Measurements from ENCODE around the gene EYS. TPM values are rescaled to one million over a fixed set of nuclear protein-coding genes. Genes with fewer than 3 reads are reported as not detected.
"Not testable (repeated sequence)": the region's sequence is repeated elsewhere in the genome, so short reads cannot be mapped to it uniquely, and the experiment has no call there.

The EYS gene
- total RNA-seq, 1 donor from 2014 or later, result 1.0 TPM

GRCh38 chr6:64589961-64590360, 1117.1 kb downstream of the EYS start:
- no peak for DNase-seq

DNA sequence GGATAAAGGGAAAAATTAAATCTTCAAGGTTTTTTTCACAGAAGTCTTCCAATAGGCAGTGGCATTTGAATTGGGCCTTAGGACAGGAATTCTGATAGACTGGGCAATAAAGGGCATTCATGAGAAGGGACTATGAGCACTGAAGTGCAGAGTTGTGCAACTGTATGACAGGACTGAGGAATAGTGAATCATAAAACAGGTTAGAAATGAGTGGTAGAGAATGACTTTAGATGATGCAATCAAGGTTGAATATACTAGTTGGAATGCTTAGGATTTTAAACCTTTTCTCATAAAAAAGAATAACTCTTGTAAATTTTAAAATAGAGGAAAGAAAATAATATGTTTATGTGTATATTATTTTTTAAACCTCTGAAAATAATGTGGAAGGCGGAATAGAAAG, 1126.7 kb downstream of the EYS start:
- no peak for DNase-seq

DNA sequence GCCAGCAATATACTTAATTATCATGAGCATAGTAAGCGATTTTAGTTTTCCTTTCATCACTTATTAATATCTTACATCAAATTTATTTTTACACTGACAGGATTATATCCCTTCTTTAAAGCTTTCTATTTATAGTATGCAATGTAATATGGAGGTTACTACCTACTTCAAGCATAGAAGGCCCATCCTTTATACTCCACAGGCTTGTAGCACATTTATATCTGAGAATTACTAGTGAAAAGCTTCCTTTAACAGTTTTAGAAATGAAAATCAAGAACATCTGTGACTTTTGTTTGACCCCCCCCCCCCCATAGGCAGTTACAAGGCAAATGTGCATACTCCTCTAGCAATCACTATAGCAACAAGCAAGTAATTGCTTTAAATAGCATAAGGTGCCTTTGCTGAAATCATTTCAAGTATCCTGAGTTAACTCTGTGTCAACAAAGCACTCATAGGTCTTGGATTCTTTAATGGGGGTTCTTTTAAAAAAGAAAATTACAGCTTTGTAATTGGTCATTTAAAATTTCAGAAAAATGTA, 1153.7 kb downstream of the EYS start:
- DNase-seq, result peak; percentile 12

DNA sequence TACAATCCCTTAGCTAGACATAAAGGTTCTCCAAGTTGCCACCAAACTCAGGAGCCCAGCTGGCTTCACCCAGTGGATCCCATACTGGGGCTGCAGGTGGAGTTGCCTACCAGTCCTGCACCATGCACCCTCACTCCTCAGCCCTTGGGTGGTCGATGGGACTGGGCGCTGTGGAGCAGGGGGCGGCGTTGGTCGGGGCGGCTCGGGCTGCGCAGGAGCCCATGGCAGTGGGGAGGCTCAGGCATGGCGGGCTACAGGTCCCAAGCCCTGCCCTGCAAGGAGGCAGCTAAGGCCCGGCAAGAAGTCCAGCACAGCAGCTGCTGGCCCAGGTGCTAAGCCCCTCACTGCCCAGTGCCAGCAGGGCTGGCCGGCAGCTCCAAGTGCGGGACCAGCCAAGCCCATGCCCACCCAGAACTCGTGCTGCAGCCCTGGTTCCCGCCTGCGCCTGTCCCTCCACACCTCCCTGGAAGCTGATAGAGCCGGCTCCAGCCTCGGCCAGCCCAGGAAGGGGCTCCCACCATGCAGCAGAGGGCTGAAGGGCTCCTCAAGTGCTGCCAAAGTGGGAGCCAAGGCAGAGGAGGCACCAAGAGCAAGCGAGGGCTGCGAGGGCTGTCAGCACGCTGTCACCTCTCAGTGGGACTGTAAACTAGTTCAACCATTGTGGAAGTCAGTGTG, 1159.3 kb downstream of the EYS start:
- DNase-seq, result no peak

GRCh38 chr6:64539917-64540316, 1167.1 kb downstream of the EYS start:
- DNase-seq, result peak; percentile 11

- DNase-seq, result no peak
These were observed 1168.3 kb downstream of the EYS start for GRCh38 chr6:64538722-64539121.

DNA sequence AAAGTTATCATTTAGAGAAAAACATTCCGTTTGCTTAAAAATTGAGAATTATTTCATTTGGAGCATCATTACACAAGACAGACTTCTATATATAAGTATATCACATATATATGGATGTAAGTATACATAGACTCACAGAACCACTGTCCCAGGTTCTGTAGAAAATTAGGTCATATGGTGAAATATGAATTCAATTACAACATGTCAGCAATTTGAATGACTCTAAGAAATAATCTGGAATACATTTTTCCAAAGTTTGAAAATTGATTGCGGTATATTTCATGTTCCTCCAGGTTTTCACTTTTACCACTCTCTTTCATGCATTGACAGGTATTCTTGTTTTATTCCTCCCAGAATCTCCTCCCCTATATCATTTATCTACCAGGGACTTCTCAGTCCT, 1179.1 kb downstream of the EYS start:
- no peak for DNase-seq

- DNase-seq, result no peak
These were observed 1184.2 kb downstream of the EYS start for GRCh38 chr6:64522859-64523258.

DNA sequence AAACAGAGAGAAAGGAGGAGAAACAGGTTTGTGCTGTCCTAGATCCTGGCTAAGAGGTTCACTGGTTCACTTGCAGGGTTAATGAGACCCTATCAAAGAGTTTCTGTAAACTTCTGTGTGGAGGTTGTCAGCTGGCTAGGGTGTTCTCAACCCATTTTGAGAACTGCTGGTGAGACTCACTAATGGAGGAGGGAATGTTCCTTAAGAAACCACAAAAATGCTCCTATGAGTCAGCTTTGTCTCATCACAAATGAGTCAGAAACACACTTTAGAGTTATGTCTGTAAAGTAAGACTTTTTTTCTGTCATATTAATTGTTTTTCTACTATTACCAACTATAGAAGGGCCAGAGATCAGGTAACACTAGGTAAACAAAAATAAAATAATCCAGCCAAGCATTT, 1187.0 kb downstream of the EYS start:
- DNase-seq, result no peak

DNA sequence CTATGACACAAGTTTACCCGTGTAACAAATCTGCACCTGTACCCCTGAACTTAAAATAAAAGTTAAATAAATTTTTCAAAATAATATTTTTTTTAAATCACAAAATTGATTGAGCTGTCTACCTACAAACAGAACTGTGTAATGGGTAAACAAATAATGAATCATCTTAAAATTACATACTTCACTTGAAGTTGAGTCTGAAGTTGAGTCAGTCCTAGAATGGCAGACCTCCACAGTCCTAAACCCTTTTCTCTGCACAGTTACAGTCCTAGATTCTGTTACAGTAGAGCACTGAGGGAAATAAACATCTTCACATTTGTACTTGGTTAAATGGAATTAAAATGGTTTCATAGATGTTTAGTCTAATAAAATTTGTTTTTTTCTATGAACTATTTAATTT, 1190.6 kb downstream of the EYS start:
- no peak for DNase-seq

DNA sequence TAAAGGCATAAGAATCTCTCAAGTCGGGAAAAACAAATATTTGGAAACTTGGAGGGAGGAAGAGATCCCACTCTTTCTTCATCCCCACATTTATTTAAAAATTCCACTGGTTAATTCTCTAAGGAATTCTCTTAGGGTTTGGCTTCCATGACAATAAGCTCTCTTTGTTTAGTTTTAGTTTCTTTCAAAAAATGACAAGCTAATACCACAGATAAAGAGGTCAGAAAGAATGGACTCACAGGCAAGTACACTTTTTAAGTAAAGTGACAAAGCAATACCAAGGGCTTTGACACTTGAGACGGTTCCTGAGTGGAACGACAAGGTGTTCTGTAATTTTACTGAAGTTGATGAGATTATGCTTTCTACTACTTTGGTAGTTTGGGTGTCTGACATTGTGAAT, 1199.4 kb downstream of the EYS start:
- DNase-seq, result no peak

- DNase-seq, result no peak
These were observed 1201.7 kb downstream of the EYS start for GRCh38 chr6:64505312-64505711.

GRCh38 chr6:64504503-64504902, 1202.5 kb downstream of the EYS start:
- DNase-seq, result no peak

DNA sequence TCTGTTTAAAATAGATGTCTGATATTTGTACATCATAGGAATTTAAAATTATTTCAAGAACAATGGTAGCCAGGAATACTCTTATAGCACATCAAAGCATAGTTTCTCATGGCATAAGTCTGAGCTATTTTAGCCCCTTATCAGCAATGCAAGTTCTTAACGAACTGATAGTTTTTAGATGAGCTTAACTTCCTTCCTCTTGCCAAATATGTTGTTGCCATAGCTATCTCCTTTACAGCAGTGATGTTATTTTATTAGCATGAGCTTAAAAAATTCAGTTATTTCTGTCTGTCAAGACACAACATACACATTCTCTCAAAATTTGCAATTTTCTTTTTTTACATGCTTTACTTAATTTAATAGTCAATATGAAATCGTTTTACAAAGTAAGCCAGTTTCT, 1204.2 kb downstream of the EYS start:
- DNase-seq, result no peak

DNA sequence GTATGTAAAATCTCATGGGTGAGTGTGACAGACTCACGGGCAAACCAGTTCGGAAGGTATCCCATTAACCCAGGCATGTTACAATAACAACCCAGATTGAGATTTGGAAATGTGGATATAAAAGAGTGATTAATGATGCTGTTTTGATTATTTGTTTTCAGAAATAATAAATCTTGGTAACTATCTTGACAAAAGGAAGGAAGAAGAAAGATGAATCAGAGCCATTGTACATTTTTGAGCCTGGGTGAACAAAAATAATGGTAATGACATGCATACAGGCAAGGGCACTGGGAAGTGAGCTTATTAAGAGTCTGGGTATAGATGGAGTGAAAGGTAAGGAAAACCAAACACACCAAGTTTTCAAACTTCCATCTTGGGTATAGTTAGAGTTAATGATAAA, 1209.4 kb downstream of the EYS start:
- no peak for DNase-seq

- DNase-seq, result no peak
These were observed 1217.3 kb downstream of the EYS start for GRCh38 chr6:64489763-64490162.

- no peak for DNase-seq
These were observed 1220.3 kb downstream of the EYS start for GRCh38 chr6:64486578-64487351.

GRCh38 chr6:64483956-64484499, 1223.0 kb downstream of the EYS start:
- DNase-seq, result no peak

- DNase-seq, result no peak
These were observed 1224.4 kb downstream of the EYS start for GRCh38 chr6:64482631-64483030.

GRCh38 chr6:64479134-64479533, 1227.9 kb downstream of the EYS start:
- DNase-seq, result no peak

DNA sequence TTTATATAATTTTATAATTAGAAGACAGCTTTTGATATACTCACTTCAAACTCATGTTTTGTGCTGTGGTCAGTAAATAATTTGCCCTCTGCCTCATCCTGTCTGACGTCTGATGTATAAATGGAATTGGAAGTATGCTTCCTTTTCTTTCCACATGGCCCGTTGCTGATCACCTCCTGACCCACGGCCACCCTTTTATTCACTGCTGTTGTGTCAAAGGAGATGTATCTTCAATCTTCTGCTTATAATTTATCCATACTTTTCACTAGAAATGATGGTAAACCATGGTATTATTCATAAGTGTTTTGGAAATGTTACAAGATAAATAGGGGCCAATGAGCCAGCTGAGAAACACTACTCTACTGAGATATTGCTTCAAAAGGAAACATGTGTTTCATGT, 1229.6 kb downstream of the EYS start:
- no peak for DNase-seq

DNA sequence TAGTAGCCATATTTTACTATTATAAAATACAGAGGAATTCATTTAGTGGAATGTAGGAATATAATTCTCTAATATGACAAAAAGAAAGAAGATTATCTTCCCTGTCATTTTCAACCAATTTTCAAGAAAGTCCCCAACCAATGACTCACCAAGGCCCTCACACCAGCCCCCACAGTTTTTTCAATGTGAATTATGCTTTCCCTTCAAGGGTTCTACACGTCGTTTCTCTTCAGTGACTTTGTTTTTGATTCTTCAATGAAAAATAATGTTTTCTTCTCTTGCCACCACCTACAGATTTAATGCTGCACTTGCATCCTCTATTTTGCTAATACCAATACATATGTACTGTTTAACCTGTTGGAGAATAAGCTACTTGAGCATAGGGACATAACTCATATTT, 1230.1 kb downstream of the EYS start:
- DNase-seq, result no peak

DNA sequence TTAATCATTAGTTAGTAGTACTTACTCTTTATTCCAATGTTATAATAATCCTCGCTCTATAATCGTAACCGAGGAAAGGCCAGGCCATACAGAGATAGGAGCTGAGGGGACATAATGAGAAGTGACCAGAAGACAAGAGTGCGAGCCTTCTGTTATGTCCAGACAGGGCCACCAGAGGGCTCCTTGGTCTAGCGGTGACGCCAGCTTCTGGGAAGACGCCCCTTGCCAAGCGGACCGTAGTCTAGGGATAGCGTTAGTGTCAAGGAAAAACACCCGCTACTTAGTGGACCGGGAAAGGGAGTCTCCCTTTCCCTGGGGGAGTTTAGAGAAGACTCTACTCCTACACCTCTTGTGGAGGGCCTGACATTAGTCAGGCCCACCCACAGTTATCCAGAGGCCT, 1237.6 kb downstream of the EYS start:
- DNase-seq, result not testable (repeated sequence)

DNA sequence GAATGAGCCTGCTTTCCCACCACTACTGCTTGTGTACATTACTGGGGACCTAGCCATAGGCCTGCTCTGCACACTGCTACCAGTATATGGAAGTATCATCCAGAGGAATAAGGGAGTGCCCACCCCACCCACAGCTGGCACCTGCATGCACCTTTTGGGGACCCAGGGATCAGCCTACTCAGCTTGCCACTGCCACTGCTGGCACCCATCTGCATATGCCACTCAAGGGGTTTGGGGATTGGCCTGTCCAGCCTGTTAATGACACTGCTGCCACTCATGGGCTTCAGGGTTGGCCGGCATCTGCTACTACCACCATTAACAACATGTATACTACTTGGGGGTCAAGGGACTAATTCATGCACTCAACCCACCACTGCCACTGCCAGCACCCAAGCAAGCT, 1239.4 kb downstream of the EYS start:
- no peak for DNase-seq

All from tongue (tissue), 2 donors.